ENCODE results near the gene NCOA5.

Gene NCOA5

DNA sequence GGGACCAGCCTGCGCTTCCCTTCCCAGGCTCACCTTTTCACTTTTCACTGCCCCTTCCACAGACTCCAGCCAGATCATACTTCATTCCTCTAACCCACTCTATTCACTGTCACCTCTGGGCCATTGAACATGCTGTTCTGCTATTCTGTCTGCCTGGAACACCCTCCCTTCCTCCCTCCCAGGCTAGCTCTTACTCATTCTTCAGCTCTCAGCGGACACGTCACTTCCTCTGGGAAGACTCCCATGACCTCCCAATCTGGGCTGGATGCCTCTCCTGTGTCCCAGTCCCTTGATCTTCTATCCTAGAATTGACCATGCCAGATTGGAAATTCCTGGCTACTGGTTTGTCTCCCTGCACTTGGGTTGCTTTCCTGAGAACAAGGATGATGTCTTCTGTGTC lies 55.7 kb downstream of the NCOA5 start:
- no peak for DNase-seq

DNA sequence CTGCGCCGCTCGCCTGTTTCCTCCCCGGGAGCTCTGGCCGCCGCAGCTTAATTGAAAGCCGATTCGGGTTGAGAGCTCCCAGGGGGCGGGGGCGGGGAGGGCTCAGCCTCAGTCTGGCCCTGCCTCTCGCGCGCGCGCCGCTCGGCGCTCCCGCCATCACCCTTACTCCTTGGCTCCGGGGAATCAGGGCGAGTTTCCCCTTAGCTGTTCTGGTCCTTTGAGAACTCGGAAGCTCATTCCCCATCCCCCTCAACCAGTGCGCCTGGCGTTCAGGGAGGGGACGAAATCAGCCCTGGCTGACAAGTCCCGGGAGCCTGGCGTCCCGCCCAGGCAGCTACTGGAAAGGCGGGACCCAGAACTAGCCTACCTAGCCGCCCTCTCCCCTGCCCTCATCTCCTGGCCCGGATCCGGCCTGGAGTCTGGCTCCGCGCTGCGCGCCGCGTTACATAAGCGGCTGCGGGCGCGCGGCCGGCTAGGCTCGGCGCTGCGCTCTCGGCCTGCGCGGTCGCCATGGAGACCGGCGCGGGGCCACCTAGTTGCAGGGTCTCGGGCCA lies 58.0 kb downstream of the NCOA5 start:
- no peak for DNase-seq

DNA sequence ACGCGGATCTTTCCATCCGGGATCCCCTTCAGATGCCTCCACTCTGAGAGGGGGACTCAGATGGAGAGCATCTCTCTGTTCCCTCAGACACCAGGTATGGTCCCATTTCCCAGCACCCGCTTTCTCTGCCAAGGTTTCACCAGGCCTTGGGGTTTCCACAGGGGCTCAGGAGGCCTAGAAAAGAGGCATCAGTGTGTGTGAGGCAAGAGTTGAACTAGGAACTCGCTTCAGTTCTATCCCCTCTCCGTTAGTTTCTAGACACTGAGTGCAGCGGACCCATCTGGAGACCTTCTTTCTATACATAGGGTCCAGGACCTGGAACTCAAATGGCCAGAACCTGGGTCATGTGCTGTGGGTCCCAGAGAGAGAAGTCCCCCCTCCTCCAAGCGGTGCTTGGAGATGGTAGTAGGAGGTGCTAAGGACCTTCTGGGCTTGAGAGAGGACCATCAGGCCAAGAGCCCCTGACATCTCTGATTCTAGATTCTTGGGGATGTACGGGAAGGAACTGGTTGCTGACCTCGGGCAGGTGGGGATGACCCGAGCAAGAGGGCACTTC lies 58.7 kb downstream of the NCOA5 start:
- no peak for DNase-seq

DNA sequence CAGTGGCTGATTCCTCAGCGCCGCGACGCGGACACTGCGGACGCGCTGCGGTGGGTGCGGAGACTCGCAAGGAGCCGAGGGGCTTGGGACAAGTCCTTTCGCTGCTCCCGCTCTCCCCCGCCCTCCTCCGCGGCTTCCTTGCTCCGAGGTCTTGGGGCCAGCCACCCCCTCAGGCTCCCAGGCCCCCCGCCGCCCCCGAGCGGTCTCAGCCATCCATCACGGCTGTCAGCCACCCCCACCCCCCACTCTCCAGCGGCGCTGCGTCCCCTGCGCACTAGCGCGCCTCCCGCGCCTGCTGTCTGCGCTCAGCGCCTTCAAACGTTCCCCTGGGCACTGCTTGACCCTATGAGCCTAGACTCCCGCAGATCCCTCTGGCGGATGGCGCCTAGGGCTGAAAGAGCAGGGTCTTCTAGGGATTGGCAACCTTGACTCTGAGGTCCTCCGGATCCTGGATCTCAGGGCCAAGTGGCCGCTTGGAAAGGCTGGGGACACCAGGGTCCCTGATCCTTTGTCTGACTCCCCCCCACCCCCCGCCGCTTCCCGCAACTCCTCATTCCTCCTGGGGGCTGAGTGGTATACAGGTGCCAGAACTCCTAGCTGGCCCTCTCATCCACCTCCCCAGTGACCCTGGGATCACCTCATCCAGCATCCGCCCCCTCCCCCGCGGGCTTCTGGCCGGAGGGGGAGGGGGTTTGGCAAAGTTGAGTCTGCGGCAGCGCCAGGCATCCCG lies 59.3 kb downstream of the NCOA5 start:
- DNase-seq, result no peak

DNA sequence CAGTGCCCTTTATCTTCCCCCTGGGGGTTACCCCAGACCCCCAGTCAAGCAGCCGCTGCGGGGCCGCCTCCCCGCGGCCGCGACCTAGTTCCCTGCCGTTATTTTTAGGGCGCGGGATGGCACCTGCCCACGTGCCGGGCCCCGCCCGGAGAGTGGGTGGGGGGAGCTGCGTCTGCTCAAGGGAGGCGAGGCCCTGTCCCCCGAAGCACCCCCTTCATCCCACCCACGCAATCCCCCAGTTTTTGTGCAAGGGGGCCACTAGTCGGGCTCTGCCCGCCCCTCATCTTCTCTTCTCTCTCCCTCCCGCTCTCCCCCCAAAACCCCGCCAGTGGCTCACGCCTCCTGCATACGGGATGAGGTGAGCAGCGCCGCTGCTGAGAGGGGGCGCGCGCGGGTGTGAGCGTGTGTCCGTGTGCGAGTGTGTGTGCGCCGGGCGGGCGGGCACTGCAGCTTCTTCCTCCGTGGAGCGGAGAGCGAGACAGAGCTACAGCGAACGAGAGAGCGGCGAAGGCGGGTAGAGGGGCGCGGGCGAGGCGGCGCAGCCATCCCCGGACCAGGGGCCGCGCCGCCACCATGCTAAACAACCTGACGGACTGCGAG lies 60.9 kb downstream of the NCOA5 start, which contains the start of gene SLC12A5:
SLC12A5 (plus strand) TSS at position 444 of the 600 bp plus-strand sequence; CDS start at position 574, 130 bp downstream.
- no peak for DNase-seq

DNA sequence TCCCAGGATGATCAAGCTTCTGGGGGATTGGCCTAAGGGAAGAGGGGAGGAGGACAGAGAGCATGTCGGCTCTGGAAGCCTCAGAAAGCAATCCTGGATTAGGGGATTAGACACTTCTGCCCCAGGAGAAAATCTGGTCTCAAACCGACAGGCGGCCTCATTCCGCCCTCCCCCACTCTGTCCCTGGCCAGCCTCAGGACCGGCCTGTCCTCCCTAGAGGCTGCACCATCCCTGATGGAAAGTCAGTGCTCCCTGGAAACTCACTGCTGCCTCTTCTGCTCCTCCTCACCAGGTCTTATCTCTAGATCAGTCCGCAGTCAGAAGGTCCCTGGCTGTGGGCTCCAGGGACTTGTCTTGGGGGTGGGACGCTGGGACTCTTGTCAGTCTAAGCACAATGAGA lies 61.7 kb downstream of the NCOA5 start:
- DNase-seq, result no peak

DNA sequence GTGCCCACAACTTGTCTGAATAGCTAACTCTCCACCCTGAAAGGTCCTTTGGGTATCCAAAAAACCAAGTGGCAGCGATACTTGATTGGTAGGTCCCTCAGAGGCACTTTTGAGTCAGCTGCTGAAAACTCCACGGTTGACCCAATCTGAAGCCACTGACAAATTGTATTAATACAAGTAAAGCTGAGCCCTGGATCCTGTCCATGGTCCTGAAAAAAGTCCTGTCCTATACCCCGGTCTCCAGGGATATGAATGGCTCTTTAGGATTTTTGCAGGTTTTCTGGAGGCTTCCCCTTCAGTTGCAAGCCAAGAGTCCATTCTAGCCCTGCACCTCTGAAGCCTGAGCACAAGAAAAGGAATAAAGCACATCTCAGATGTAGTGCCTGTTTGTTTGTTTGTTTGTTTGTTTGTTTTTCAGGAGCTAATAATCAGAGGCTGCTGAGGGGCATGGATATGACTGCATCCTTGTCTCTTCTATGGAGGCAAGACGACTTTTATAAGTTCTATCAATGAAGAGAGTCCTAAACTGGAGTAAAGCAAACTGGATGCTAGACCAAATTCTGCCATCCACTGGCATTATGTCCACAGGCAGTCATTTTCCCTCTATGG lies 62.4 kb downstream of the NCOA5 start:
- no peak for DNase-seq

DNA sequence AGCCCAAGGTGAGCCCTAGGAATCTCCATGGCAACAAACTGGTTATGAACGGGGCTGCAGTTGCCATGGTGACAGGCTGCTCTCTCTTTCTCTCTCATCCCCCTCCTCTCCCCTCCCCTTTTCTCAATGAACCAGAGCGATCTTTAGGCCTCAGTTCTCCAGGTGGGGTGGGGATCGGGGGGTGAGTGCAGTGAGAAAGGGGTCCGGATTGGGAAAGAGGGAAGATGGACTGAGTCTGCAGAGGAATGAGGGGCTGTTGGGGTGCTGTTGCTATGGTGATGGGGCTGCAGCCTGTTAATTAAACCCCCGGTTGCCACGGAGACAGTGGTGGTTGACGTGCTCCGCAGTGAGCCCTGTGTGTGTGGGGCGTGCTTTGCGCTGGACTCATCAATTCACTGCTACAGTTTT lies 64.4 kb downstream of the NCOA5 start:
- no peak for DNase-seq

DNA sequence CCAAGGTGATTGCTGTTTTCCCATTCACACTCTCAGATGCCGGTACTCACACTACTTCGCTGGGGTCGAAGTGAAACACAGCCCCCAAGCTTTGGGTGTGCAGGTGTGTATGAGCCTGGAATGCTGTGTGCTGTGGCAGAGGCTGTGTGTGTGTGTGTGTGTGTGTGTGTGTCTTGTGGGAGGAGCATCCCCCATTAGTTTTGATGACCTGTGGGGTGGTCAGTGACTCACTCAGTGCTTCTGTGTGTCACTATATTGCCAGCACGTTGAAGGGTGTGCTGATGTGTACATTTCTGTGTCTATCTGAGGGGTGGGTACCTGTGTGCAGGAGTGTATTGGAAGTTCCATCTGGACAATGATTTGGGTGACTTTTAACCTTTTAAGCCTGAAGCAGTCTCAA lies 65.8 kb downstream of the NCOA5 start:
- DNase-seq, result no peak

DNA sequence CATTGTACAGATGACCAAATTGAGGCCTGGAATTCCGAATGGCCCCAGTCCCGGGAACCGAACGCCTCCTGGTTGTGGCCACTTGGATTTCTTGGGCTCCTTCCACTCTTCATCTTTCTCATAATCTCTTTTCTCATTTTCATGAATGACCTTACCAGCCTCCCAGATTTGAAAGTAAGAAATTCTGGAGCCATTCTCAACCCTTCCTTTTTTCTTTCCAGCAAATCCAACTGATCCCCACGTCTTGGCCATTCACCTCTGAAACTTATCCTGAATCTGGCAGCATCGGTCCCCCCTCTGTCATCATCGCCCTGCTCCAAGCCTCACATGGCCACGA lies 66.6 kb downstream of the NCOA5 start:
- no peak for DNase-seq

DNA sequence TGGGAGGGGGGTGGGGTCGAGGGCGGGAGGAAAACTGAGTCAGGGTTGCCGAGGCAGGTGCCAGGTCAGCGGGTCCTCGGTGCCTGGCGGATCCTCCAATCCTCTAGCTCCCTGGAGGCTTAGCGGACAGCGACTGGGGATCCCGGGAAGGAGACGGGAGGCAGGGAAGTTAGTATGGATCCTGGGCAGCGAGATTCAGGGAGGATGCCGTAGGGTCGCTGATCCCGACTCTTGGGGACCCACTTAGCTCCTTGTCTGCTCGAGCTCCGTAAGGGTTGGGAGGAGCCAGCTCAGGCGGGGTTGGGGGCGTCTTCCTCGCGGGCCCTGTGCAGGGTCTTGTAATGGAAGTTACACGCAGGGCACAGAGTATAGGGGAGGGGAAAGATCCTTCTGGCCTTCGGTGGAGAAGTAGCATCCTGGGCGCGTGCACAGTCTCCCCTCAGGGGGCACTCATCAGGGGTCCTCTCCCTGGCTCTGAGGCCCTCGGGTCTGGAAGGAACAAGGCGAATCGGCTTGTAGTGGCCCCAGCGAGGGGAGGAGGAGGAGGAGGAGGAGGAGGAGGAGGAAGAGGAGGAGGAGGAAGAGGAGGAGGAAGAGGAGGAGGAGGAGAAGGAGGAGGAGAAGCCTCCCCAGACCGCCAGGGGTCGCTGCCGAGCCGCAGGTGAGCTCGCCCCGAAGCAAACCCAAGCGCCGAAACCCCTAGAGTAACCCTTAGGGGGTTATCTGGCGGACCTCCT lies 67.2 kb downstream of the NCOA5 start:
- no peak for DNase-seq

DNA sequence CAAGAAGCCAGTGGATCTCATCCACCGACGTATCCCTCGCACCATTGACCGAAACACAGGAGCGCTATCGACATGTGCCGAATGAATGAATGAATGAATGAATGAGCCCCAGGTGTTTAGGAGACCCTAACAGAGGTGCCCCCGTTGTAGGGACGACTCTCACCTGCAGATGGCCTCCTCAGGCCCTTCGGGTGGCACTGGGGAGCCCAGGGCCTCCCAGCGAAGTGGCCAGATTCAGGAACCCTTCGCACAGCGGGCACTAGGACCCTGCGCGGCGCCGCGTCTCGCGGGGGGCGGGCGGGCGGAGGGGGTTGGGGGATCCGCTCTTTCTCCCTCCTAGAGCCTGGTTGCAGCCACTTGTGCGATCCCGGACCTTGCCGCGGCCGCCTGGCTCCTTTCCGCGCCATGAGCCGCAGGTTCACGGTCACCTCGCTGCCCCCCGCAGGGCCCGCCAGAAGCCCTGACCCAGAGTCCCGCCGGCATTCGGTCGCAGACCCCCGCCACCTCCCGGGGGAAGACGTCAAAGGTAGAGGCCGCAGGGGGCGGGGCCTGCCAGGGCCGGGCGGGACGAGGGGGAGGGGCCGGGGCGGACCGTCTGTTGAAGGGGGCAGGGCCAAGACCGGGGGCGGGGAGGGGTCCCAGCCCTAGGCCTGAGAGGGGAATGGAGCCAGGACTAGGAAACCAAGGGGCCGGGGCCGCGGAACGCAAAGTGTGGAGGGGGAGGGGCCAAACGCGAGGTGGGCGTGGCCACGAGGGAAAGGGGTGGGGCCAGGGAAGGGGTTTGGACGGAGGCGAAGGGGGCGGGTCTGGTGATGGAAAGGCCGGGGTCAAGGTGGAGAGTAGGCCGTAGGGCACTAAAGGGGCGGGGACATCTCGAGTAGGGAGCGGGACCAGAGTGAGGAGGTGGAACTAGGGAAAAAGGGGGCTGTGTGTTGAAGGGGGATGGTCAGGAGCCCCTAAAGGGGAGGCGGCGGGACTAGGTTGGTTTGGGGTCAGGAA lies 68.1 kb downstream of the NCOA5 start:
- DNase-seq, result peak; percentile 44

DNA sequence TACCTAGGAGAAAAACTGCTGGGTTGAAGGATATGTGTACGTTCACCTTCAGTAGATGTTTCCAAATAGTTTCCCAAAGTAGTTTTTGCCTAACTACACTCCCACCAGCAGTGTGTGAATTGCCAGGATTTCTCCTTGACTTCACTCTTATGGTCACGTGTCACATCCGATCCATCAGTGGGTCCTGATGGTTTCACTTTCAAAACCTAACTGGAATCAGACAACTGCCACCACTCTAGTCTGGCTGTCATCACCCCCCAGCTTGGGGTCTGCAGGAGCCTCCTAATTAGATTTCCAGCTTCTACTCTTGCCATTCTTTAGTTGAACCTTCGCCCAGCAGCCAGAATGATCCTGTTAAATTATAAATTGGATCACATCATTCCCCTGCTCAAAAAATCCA lies 69.2 kb downstream of the NCOA5 start:
- no peak for DNase-seq

DNA sequence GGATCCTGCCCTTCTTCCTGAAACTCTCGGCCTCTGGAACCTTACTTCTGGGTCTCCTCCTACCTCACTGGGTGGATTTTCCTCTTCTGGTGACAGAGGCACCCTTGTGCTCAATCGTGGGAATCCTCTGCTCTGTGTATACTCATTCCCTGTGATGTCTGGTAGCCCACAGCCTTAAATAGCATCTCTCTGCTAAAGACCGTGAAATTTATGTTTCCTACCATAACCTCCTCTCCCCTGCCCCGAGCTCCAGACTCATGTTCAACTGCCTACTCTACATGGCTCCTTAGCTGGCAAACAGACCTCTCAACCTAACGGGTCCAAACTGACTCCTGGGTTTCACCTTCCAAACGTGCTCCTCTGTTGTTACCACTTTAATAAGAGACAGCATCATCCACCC lies 71.2 kb downstream of the NCOA5 start:
- DNase-seq, result no peak

DNA sequence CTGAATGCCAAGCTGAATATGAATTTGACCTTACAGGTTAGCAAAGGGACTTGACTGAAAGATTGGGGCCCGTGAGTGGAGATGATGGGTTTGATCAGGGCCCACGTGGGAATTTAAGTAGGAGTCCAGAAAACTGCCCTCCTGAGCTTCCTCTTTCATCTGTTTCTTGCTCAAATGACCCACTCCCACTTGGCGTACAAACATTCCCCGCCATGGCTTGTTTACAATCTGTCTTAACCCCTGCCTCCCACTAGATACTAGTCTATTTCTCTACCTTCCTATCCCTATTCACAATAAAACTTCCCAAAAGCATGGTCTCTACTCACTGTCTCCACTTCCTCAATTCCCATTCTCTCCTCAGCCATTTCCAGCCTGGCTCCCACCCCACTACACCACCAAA lies 71.7 kb downstream of the NCOA5 start:
- DNase-seq, result no peak

DNA sequence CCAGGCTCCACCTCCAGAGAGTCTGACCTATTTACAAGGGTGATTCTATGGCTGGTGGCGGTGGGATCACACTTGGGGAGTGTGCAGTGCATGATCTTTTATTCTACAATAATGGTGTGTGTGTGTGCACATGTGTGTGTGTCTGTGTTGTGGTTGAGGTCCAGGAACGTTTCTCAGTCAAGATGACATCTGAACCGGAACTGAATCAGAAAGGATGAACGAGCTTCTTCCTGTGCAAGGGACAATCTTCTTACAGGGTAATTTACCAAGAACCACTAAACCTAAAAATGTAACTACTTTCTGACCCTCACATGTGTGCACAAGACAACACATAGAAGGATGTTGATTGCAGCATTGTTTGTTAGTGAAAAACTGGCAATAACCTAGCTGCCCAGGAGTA lies 72.5 kb downstream of the NCOA5 start:
- DNase-seq, result no peak

DNA sequence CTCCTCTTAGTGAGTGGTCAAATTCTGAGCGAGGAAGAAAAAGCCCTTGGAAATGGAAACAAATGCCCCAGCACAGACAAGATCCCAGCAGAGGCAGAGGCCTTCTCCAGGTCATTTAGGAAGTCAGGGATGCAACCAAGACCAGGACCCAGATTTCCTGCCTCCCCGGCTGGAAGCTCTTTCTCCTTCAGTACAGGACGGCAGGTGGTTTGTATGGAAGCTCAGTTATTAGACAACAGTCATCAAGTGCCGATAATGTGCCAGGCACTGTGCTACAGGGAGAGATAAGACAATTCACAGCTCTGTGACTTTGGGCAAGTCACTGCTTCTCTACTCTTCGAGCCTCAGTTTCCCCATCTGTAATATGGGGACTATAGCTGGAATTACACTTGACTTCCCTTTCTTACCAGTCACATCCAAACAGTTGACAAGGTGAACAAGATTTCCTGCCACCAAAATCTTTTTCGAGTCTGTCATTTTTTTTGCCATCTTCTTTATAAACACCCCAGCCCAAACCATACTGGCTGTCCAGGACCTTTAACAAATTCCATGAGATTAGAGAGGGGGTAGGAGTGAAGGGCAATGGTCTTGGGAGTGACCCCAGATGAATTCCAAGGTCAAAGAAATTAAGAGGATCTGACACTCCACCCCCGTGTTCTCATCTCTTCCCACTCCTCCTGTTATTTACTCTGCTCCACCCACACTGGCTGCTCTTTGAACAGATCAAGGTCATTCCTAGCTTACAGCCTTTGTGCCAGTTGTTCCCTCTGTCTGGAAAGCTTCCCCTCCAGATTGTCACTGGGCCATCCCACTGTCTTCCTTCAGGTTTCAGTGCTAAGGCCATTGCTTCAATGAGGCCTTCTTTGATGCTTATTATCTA lies 75.0 kb downstream of the NCOA5 start:
- DNase-seq, result no peak

DNA sequence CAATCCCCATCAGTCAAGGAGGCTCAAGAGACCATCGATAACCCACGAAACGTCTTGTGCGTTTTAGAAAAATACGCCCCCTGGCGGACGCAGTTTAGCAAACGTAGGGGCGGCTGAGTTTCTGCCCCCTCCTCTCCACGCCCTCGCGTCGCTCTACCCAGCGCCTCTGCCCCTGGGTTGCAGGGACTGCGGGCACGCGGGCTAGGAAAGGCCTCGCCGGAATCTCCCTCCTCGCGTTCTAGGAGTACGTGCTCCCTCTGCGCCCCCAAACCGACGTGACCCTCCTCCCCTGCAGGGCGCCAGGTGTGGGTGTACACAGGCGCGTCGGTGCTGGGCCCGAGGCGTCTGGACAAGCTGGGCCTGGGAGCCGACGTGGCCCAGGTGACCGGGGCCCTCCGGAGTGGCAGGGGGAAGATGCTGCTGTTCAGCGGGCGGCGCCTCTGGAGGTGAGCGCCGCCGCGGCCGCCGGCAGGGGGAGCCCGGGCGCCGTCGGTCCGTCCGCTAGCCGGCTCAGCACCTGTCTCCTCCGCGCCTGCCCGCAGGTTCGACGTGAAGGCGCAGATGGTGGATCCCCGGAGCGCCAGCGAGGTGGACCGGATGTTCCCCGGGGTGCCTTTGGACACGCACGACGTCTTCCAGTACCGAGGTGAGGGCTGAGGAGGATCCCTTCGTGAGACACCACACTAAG lies 75.8 kb downstream of the NCOA5 start:
- peak; percentile 45 for DNase-seq

DNA sequence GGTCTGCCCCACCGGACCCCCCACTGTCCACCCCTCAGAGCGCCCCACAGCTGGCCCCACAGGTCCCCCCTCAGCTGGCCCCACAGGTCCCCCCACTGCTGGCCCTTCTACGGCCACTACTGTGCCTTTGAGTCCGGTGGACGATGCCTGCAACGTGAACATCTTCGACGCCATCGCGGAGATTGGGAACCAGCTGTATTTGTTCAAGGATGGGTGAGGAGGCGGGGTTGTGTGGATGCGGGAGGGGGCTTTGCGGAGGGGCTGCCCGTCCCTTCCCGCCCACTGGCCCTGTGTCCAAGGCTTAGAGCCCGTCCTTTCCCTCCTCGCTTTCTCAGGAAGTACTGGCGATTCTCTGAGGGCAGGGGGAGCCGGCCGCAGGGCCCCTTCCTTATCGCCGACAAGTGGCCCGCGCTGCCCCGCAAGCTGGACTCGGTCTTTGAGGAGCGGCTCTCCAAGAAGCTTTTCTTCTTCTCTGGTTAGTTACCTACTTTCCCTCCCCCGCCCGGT lies 76.4 kb downstream of the NCOA5 start:
- no peak for DNase-seq

DNA sequence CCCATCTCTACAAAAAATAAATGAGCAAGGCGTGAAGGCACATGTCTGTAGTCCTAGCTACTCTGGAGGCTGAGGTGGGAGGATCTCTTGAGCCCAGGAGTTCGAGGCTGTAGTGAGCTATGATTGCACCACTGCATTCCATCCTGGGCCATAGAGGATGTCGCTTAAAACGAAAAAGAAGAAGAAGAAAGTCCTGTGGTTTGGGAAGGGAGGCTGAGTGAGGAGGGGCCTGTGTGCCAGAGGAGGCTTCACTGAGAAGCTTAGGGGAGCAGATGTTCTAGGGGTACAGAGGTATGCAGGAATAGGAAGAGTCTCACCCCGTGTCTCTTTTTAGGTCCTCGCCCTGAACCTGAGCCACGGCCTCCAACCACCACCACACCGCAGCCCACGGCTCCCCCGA lies 76.8 kb downstream of the NCOA5 start:
- no peak for DNase-seq
